ENCODE data around the gene AMZ1.

GRCh38 chr7:2651847-2652735 lies 35.9 kb upstream of the AMZ1 start:
- no peak for TF ChIP-seq GATA2 (IDR thresholded peaks at IDR 0.05; ENCODE audit: low read depth, low read length)
- TF ChIP-seq GATA3 (IDR thresholded peaks at IDR 0.05; ENCODE audit: low read depth, low read length): no peak

Measured in SH-SY5Y (cell line).